Muscle layer of colon (tissue), 2 donors: ENCODE measurements around the gene SNX7.

Source experiments
- H3K27ac ChIP-seq: one replicate; pipeline ENCODE4 v1.7.0; 2013; ENCODE audit warnings: low read depth, mild to moderate bottlenecking, low read length, moderate library complexity
- H3K27me3 ChIP-seq, 2 donors: one replicate each; pipeline ENCODE4 v1.7.0; 2013; ENCODE audit warnings: low read length in 2 of 2, mild to moderate bottlenecking in 2 of 2; ENCODE audit not compliant: insufficient read depth in 2 of 2, control insufficient read depth in 1 of 2
- H3K36me3 ChIP-seq: one replicate; pipeline ENCODE4 v1.7.0; 2013; ENCODE audit warnings: mild to moderate bottlenecking, low read length; ENCODE audit not compliant: insufficient read depth
- H3K4me1 ChIP-seq: one replicate; pipeline ENCODE4 v1.7.0; 2013; ENCODE audit warnings: mild to moderate bottlenecking, low read length; ENCODE audit not compliant: insufficient read depth
- H3K4me3 ChIP-seq, 2 donors: one replicate each; pipeline ENCODE4 v1.7.0; 2013; ENCODE audit warnings: low read length in 2 of 2, low read depth in 1 of 2, mild to moderate bottlenecking in 1 of 2, moderate library complexity in 1 of 2
- H3K9ac ChIP-seq: one replicate; pipeline ENCODE4 v1.7.0; 2013; ENCODE audit warnings: low read length
- H3K9me3 ChIP-seq: one replicate; pipeline ENCODE4 v1.7.0; 2013; ENCODE audit warnings: mild to moderate bottlenecking, low read length
- donor health status: abdominal sarcoma.
- donor health status: Adenocarcinoma of cecum.

The SNX7 gene

DNA sequence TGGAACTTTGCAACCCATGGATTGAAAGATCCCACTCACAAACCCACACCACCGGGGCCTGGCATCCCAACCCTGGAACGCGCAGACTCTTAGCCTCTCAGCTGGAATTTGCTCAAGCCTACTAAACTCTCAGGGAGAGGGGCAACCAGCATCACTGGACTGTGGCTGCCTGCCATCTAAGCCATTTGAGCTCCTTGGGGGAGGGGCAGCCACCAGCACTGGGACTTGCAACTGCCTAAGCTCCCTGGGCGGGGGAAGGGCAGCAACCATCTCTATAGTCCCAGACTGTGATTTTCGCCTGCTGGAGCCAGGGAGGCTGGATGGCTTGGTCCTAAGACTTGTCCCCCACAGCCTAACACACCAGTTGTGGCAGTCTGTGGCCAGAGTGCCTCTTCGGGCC lies 122.3 kb downstream of the SNX7 start:
- Histone ChIP-seq H3K4me3 (no peak overlapping the region), H3K9me3 (no peaks in the 10 kb centered on the region), H3K36me3 (no peaks in the 10 kb centered on the region), H3K4me1 (no peaks in the 10 kb centered on the region), H3K9ac (no peak overlapping the region), H3K27me3 (no peaks in the 10 kb centered on the region), H3K27ac (no peak overlapping the region)

DNA sequence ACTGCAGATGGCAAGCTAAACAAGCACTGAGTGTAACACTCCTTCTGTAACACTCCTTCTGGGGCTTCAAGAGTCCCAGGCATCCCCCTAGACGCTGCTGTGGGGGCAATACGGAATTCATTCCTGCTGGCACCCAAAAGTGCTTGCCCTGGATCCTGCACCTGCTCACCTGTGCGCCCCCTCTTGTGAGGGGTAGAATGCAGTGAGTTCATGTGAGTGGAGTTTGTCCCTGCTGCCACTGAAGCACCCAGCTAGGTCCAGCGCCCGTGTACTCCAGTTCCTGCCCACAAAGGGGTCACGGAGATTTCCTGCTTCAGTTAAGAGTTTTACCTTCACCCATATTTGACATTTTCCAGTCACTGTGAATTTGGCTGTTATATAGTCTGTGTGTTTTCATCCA lies 130.0 kb downstream of the SNX7 start:
- no peaks in the 10 kb centered on the region for H3K4me1 ChIP-seq
- no peaks in the 10 kb centered on the region for H3K36me3 ChIP-seq
- no peak overlapping the region for H3K9ac ChIP-seq
- no peaks in the 10 kb centered on the region for H3K9me3 ChIP-seq
- no peak overlapping the region for H3K27ac ChIP-seq
- no peaks in the 10 kb centered on the region for H3K27me3 ChIP-seq
- H3K4me3 ChIP-seq, result no peak overlapping the region

DNA sequence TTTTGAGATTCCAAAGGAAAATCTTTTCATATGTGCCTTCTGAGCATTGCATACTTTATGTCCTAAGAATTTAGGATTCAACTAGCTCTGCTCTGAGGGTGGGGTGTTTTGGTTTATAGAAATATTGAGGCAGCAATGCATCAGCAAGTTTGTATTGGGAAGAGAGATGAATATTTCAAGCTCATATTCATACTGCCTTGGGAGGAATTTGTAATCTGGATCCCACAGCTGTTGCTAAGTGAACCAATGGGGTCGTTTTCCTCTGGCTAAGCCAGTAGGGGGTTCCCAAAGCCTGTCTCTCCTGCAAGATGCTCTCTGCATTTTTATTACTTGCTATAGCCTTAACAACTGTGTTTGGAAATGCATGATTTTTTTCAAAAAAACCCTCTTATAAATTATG lies 130.6 kb downstream of the SNX7 start:
- no peak overlapping the region for H3K27ac ChIP-seq
- H3K36me3 ChIP-seq, result no peaks in the 10 kb centered on the region
- no peak overlapping the region for H3K9ac ChIP-seq
- H3K27me3 ChIP-seq, result no peaks in the 10 kb centered on the region
- no peak overlapping the region for H3K4me3 ChIP-seq
- H3K9me3 ChIP-seq, result no peaks in the 10 kb centered on the region
- H3K4me1 ChIP-seq, result no peaks in the 10 kb centered on the region

DNA sequence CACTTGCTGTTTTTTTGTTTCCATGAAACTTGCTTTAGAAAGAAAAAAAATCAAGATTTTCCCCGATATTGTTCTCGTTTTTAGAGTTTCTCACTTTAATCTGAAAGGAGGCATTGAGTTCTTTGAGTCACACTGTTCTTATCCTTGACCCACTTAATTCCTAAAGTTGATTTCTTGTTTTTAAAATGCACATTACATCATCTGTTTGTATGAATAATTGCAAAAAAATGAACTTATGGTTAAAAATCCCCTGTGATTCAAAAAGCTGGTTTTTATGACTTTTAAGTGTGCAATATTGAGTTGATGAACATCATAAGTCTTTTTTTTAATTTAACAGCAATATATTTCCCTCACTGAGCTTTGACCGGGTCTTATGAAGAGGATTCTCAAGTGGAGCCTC lies 131.6 kb downstream of the SNX7 start:
- H3K27me3 ChIP-seq, result no peaks in the 10 kb centered on the region
- no peak overlapping the region for H3K27ac ChIP-seq
- H3K9me3 ChIP-seq, result no peaks in the 10 kb centered on the region

DNA sequence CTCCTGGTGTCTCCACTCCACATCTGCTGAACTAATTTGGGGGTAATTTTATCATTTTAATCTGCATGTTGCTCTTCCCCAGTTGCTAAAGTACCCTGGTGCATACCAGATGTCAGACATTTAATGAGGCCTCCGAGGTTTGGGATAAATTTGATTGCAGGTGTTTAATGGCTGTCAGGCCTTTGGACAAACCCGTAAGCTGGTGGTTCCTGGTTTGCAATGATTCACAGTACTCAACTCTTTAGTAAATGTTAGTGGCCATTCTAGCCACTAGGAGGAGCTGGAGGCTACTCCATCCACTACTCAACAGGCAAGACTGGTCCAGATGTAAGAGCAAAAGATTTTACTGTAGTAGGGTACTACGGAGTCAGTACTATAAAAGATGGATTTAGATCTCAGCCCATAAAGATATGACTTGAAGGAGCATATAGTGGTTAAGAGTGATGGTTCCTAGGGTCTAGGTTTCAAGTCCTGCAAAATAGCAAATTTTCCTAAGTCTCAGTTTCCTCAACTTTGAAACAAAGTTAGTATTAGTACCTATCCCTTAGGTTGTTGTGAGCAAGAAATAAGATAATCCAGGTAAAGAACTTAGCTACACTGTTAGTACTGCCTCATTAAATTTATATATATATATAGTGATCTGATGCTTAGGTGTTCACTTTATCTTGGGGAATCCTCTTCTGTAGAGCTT lies 132.8 kb downstream of the SNX7 start:
- Histone ChIP-seq H3K9ac (no peak overlapping the region), H3K4me3 (no peak overlapping the region), H3K36me3 (no peaks in the 10 kb centered on the region), H3K27ac (no peak overlapping the region), H3K4me1 (no peaks in the 10 kb centered on the region), H3K27me3 (no peaks in the 10 kb centered on the region), H3K9me3 (no peaks in the 10 kb centered on the region)

More for the DNA sequence above, 131.6 kb downstream of the SNX7 start:
- Histone ChIP-seq H3K9ac (no peak overlapping the region), H3K4me1 (no peaks in the 10 kb centered on the region), H3K36me3 (no peaks in the 10 kb centered on the region), H3K4me3 (no peak overlapping the region)

DNA sequence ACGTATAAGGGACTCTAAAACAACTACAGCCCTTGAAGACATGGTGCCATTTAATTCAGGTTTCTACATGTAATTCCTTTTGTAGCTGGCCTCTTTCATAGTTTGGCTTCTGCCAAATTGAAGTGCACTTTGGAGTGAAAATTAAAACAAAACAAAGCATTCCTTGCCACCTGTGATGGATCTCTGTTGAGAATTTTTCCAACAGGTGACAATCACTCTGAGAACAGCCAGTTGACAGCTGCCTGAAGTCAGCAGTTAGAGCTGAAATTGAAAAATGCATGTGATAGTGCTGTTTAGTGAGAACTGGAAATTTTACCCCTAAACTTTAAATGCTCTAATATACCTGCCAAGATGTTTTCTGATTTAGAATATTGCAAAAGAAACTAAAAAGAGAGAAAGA lies 134.5 kb downstream of the SNX7 start:
- no peak overlapping the region for H3K9ac ChIP-seq
- H3K27me3 ChIP-seq, result no peaks in the 10 kb centered on the region
- no peaks in the 10 kb centered on the region for H3K9me3 ChIP-seq
- H3K4me1 ChIP-seq, result no peaks in the 10 kb centered on the region
- no peak overlapping the region for H3K27ac ChIP-seq
- no peak overlapping the region for H3K4me3 ChIP-seq
- H3K36me3 ChIP-seq, result no peaks in the 10 kb centered on the region

DNA sequence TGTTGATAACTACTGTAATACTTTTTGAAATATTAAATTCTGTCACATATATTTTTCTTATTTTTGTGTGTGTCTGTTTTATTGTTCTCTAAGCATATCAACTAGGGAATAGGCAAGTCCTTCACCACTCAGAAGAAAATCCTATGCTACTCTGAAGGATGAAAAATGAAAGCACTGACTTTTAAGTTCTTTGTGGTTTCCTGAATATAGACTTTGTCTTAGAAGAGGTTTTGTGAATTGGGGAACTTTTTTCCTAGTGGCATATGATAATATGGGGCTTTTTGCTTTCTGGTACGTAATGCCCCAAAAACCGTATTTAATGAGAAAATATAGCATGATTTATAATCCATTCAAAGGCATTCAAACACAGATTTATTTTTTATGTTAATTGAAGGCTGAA lies 136.0 kb downstream of the SNX7 start:
- Histone ChIP-seq H3K27me3 (no peaks in the 10 kb centered on the region), H3K36me3 (no peaks in the 10 kb centered on the region), H3K4me1 (no peaks in the 10 kb centered on the region), H3K4me3 (no peak overlapping the region), H3K9me3 (no peaks in the 10 kb centered on the region), H3K9ac (no peak overlapping the region), H3K27ac (no peak overlapping the region)
